IPS-20b (cell line): ENCODE measurements around the gene VSX1.

Source experiments
- H3K27ac ChIP-seq: one replicate; pipeline ENCODE4 v1.5.1; 2013; ENCODE audit warnings: low read length
- H3K27me3 ChIP-seq: 2 replicates; pipeline ENCODE4 v1.6.1; 2013; ENCODE audit warnings: mild to moderate bottlenecking, low read length, inconsistent platforms; ENCODE audit not compliant: insufficient read depth
- H3K36me3 ChIP-seq: 2 replicates; pipeline ENCODE4 v1.6.1; 2013; ENCODE audit warnings: low read depth, mild to moderate bottlenecking, inconsistent platforms, low read length, moderate library complexity; ENCODE audit not compliant: insufficient read depth
- H3K4me1 ChIP-seq: 2 replicates; pipeline ENCODE4 v1.6.1; 2013; ENCODE audit warnings: mild to moderate bottlenecking, control low read depth, inconsistent platforms, low read length, moderate library complexity; ENCODE audit not compliant: insufficient read depth
- H3K4me3 ChIP-seq: 2 replicates; pipeline ENCODE4 v1.5.1; 2013; ENCODE audit warnings: mild to moderate bottlenecking, low read length, inconsistent platforms
- H3K9ac ChIP-seq: 2 replicates; pipeline ENCODE4 v1.6.1; 2013; ENCODE audit warnings: low read depth, mild to moderate bottlenecking, inconsistent platforms, low read length, moderate library complexity
- H3K9me3 ChIP-seq: 2 replicates; pipeline ENCODE4 v1.6.1; 2013; ENCODE audit warnings: mild to moderate bottlenecking, low read depth, low read length, inconsistent platforms; ENCODE audit not compliant: insufficient read depth

VSX1 gene

DNA sequence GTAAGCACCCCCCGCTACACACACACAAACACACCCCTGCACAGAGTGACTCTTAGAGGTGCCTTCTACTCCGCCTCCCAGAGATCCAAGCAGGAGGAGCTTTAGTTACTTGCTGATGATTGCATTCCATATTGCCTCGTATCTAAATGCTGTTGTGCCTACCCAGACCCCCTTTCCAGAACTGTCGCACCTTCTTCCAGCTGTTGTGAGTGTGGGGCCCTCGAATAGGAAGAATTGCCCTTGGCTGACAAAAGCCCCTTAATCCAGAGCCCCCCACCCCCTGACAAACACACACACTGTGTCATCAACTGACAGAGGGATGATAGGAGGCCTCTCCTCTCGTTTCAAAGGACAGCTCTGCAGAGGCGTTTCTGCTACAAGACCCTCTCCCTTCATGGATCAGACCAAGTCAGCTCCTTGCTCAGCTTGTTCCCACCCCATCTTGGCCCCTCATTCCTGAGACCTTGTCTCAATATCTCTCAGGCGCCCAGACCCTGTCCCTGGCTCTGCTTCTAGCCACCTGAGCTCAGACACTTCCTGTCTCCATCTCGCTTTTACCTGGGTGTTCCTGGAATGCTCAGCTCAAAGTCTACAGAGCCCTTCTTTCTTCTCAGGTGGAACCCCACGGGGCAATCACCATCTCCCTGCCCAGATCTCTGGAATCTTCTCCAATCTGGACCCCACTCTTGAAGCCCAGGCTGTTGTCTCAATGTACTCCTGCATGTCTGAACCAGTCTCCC, 4.0 kb upstream of the VSX1 start:
- Histone ChIP-seq H3K27me3 (peaks cover 99% of the 10 kb centered on the region), H3K27ac (no peak overlapping the region), H3K4me1 (peaks cover 8% of the 10 kb centered on the region; the same call in 1 of the 2 replicates), H3K36me3 (no peaks in the 10 kb centered on the region), H3K9ac (no peak overlapping the region), H3K9me3 (peaks cover 5% of the 10 kb centered on the region; the same call in 1 of the 2 replicates), H3K4me3 (no peak overlapping the region)

DNA sequence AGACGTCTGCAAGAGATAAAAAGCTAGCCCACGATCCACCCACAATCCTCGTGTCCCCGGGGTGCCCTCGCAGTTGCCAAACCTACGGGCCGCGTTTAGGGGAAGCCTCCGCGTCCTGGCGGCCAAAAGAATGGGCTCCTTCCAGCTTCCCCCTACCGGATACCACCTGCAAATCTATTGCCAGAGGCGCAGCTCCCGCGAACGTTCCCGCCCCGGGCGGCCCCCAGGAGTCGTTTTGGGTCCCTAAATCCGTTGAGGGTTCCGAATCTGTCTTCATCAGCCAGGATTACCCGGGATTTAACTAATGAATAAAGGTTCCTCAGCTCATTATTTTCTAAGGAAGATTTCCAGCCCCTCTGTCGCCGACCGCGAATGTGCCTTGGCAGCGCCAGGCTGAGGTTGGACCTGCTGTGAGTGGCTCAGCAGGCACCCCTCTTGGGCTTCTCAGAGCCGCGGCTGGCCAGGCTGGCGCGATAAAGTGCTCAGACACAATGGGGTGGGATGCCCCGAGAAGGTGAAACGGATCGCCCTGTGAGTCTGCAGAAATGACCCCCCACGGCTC, 2.8 kb upstream of the VSX1 start:
- no peak overlapping the region for H3K27ac ChIP-seq
- H3K9ac ChIP-seq = no peak overlapping the region
- peak overlapping the region; percentile 39; the same call in 1 of the 2 replicates for H3K4me3 ChIP-seq
- peaks cover 99% of the 10 kb centered on the region for H3K27me3 ChIP-seq
- H3K36me3 ChIP-seq = no peaks in the 10 kb centered on the region
- H3K4me1 ChIP-seq = peaks cover 8% of the 10 kb centered on the region; the same call in 1 of the 2 replicates
- H3K9me3 ChIP-seq = peaks cover 5% of the 10 kb centered on the region; the same call in 1 of the 2 replicates

- Histone ChIP-seq H3K9ac (no peak overlapping the region), H3K27me3 (peaks cover 100% of the 10 kb centered on the region), H3K4me3 (peak overlapping the region; percentile 56), H3K9me3 (peaks cover 5% of the 10 kb centered on the region; the same call in 1 of the 2 replicates), H3K27ac (no peak overlapping the region), H3K4me1 (peaks cover 8% of the 10 kb centered on the region; the same call in 1 of the 2 replicates), H3K36me3 (no peaks in the 10 kb centered on the region)
These were observed 2.1 kb upstream of the VSX1 start for GRCh38 chr20:25083773-25084625.

DNA sequence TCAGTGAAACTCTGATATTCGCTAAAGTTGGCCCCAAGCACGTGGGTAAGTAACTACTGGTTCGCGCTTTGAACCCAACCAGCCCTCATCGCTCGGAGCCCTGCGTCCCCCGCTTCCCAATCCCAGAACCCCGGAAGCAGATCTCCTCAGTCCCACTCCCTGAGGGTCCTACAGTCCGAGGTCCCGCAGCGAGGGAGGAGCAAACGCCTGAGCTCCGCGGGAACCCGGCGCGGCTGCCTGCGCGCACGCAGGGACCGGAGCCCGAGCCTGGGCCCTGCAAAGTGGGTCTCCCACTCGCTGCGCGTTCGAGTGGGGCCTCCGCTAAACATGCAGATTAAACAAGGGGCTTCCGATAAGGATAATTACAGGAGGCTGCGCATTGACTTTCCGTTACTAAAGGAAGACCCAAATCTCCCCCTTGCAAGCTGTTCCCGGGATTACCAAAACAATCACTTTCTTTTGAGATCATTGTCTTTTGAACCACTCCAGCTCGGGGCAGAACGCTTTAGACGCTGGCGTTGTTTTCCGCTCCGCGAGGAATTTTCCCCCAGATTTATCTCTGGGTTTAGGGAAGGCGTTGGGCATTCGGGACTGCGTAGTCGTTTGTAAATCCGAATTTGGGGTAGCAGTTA, 1.3 kb upstream of the VSX1 start:
- Histone ChIP-seq H3K27ac (no peak overlapping the region), H3K4me1 (peaks cover 8% of the 10 kb centered on the region; the same call in 1 of the 2 replicates), H3K27me3 (peaks cover 100% of the 10 kb centered on the region), H3K36me3 (no peaks in the 10 kb centered on the region), H3K9me3 (peaks cover 5% of the 10 kb centered on the region; the same call in 1 of the 2 replicates), H3K9ac (no peak overlapping the region), H3K4me3 (peak overlapping the region; percentile 56)

- H3K36me3 ChIP-seq = no peaks in the 10 kb centered on the region
- peak overlapping the region; percentile 56; the same call in 1 of the 2 replicates for H3K4me3 ChIP-seq
- H3K27me3 ChIP-seq = peaks cover 100% of the 10 kb centered on the region
- no peak overlapping the region for H3K9ac ChIP-seq
- H3K9me3 ChIP-seq = peaks cover 5% of the 10 kb centered on the region; the same call in 1 of the 2 replicates
- peaks cover 8% of the 10 kb centered on the region; the same call in 1 of the 2 replicates for H3K4me1 ChIP-seq
- H3K27ac ChIP-seq = no peak overlapping the region
These were observed 545 bp upstream of the VSX1 start for GRCh38 chr20:25082498-25082873.

GRCh38 chr20:25081065-25081729, 744 bp downstream of the VSX1 start:
- Histone ChIP-seq H3K27me3 (peaks cover 100% of the 10 kb centered on the region), H3K4me3 (peak overlapping the region; percentile 66; the same call in 1 of the 2 replicates), H3K9me3 (peaks cover 5% of the 10 kb centered on the region; the same call in 1 of the 2 replicates), H3K36me3 (no peaks in the 10 kb centered on the region), H3K4me1 (peaks cover 8% of the 10 kb centered on the region; the same call in 1 of the 2 replicates), H3K27ac (no peak overlapping the region), H3K9ac (no peak overlapping the region)

DNA sequence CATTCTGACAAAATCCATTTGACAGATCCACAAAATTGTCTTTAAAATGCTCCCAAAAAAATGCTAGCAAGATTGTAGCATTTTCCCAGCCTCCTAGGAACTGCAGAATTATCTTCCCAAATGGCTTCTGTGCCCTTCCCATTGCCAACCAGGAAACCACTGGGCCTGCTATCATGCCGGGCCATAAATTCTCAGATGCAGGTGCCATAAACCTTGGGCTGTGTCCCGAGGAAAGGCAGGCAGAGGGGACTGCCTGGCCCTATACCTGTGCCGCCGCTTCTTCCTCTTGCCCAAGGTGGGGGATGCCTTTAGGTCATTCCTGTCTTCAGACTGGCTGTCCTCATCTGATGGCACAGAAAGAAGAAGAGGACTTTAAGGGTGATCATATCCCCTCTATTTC, 2.8 kb downstream of the VSX1 start:
- Histone ChIP-seq H3K36me3 (no peaks in the 10 kb centered on the region), H3K4me1 (peaks cover 8% of the 10 kb centered on the region; the same call in 1 of the 2 replicates), H3K27me3 (peaks cover 98% of the 10 kb centered on the region), H3K9me3 (peaks cover 5% of the 10 kb centered on the region; the same call in 1 of the 2 replicates), H3K9ac (no peak overlapping the region), H3K4me3 (no peak overlapping the region), H3K27ac (no peak overlapping the region)

- peaks cover 7% of the 10 kb centered on the region; the same call in 1 of the 2 replicates for H3K4me1 ChIP-seq
- H3K36me3 ChIP-seq = no peaks in the 10 kb centered on the region
- H3K9me3 ChIP-seq = peaks cover 5% of the 10 kb centered on the region; the same call in 1 of the 2 replicates
- H3K4me3 ChIP-seq = no peak overlapping the region
- H3K27me3 ChIP-seq = peaks cover 94% of the 10 kb centered on the region
- H3K27ac ChIP-seq = no peak overlapping the region
- no peak overlapping the region for H3K9ac ChIP-seq
These were observed 3.3 kb downstream of the VSX1 start for GRCh38 chr20:25078662-25079061.

DNA sequence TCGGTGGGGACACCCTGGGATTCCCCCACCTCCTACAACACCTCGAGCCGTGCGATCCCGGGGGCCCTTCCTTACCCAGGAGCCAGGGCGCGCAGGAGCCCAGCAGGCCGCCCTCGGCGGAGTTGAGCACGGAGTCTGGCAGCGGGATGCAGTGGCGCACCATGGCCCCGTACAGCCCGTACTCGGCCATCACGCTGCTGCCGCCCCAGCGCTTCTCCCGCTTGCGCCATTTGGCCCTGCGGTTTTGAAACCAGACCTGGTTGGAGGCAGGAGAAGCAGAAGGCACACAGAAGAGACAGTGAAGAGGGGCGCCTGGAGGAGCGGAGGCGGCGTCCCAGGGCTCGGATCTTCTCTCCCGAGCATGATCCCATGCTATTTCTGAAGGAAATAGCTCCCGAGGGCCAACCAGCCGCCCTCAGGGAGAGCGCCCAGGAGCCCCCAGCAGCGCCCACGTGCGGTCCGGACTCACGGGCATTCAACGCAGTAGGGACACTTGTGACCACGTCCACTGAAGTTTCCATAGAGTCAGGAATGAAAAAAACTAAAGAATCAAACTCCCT, 4.3 kb downstream of the VSX1 start:
- Histone ChIP-seq H3K27me3 (peaks cover 90% of the 10 kb centered on the region), H3K4me3 (peak overlapping the region; percentile 61), H3K36me3 (no peaks in the 10 kb centered on the region), H3K9me3 (no peaks in the 10 kb centered on the region), H3K9ac (no peak overlapping the region), H3K4me1 (no peaks in the 10 kb centered on the region), H3K27ac (no peak overlapping the region)

DNA sequence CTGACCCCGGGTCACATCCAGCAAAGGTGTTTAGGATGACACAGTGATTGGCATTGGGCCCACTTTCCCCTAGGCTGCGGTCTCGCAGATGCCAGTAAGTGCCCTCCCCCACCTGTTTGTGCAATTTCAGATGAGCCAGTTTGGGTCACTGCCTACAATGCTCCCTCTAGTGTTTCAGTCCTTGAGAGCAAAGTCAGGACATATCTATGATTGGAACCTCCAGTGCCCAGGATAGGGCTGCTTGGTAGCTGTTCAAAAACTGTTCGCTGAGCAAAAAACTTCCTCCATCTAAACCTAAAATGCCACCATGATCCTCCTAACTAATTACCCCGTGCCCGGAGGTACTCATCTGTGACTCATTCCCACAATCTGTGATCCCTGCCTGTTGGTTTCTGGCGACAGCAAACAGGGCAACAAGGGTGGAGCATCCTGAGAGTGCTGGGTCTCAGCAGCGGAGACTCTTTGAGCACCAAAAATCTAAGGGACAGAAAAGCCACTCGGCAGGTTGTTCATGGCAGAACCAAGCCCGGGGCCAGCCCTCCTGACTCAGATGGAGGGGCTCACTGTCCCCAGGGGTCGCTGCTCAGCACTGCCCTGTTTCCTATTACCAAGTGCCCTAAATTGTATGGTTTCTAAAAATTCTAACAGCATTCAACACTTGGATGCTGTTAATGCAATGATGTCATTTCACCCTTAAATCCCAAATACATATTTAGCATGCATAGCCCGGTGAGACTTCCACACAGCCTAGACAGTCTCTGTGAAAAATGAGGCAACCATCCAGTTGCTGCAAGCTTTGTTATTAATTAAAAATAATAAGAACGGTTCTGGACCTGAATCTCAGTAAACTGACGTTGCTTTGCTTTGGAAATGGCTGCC, 5.0 kb downstream of the VSX1 start:
- Histone ChIP-seq H3K36me3 (no peaks in the 10 kb centered on the region), H3K27ac (no peak overlapping the region), H3K9me3 (no peaks in the 10 kb centered on the region), H3K4me3 (peak overlapping the region; percentile 61), H3K4me1 (no peaks in the 10 kb centered on the region), H3K9ac (no peak overlapping the region), H3K27me3 (peaks cover 90% of the 10 kb centered on the region)
